ENCODE measurements around the gene ARMH1. TPM values are rescaled to one million over a fixed set of nuclear protein-coding genes. Genes with fewer than 3 reads are reported as not detected.
"Not testable (repeated sequence)": the region's sequence is repeated elsewhere in the genome, so short reads cannot be mapped to it uniquely, and the experiment has no call there.

Gene ARMH1
- total and polyA plus RNA-seq, 2 experiments from 2014 or later: 2.8 to 5.7 TPM

- no peaks in the 10 kb centered on the region for H3K27me3 ChIP-seq
- no peaks in the 10 kb centered on the region for H3K36me3 ChIP-seq
- no peak overlapping the region for H3K4me3 ChIP-seq
- no peak for DNase-seq (ENCODE audit: low read depth in 1 of 2, low spot score in 1 of 2)
- TF ChIP-seq, protein P1, sequence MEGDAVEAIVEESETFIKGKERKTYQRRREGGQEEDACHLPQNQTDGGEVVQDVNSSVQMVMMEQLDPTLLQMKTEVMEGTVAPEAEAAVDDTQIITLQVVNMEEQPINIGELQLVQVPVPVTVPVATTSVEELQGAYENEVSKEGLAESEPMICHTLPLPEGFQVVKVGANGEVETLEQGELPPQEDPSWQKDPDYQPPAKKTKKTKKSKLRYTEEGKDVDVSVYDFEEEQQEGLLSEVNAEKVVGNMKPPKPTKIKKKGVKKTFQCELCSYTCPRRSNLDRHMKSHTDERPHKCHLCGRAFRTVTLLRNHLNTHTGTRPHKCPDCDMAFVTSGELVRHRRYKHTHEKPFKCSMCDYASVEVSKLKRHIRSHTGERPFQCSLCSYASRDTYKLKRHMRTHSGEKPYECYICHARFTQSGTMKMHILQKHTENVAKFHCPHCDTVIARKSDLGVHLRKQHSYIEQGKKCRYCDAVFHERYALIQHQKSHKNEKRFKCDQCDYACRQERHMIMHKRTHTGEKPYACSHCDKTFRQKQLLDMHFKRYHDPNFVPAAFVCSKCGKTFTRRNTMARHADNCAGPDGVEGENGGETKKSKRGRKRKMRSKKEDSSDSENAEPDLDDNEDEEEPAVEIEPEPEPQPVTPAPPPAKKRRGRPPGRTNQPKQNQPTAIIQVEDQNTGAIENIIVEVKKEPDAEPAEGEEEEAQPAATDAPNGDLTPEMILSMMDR (IDR thresholded peaks at IDR 0.05; ENCODE audit: low read depth, low read length): no peak
- H3K4me1 ChIP-seq (ENCODE audit: low read depth): no peaks in the 10 kb centered on the region
- no peak overlapping the region for H3K27ac ChIP-seq
- no peaks in the 10 kb centered on the region for H3K9me3 ChIP-seq (ENCODE audit: low read depth)
Observed at GRCh38 chr1:44698138-44698537, 23.6 kb downstream of the ARMH1 start.

DNA sequence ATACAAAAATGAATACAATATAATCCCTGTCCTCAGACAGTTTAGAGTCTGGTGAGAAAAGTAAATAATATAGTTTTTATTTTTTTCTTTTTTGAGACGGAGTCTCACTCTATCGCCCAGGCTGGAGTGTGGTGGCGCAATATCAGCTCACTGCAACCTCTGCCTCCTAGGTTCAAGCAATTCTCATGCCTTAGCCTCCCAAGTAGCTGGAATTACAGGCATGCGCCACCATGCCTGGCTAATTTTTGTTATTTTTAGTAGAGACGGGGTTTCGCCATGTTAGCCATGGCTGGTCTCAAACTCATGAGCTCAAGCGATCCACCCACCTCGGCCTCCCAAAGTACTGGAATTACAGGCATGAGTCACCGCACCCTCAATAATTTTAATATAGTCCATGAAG is 24.9 kb downstream of the ARMH1 start:
- not testable (repeated sequence) for H3K27me3 ChIP-seq; H3K9me3 ChIP-seq (ENCODE audit: low read depth); H3K4me3 ChIP-seq; H3K4me1 ChIP-seq (ENCODE audit: low read depth); H3K36me3 ChIP-seq; DNase-seq (ENCODE audit: low read depth in 1 of 2, low spot score in 1 of 2); H3K27ac ChIP-seq

DNA sequence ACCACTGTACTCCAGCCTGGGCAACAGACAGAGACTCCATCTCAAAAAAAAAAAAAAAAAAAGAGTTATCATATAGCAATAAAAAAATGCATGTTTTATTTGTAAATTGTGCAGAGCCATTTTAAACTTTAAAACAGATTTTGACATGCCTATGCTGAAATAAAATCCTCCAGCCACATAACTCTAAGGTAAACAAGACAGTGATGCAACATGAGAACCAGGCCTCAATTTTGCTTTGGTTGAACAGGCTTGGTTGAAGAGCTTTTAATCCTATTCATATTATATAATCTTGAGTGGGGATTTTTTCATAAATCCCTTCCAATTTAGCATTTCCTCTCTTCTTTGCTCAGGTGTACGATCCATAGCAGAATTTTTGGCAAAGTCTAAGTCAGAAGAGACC is 26.1 kb downstream of the ARMH1 start:
- H3K27me3 ChIP-seq: no peaks in the 10 kb centered on the region
- no peaks in the 10 kb centered on the region for H3K36me3 ChIP-seq
- H3K27ac ChIP-seq: no peak overlapping the region
- DNase-seq (ENCODE audit: low read depth in 1 of 2, low spot score in 1 of 2): no peak
- no peaks in the 10 kb centered on the region for H3K4me1 ChIP-seq (ENCODE audit: low read depth)
- TF ChIP-seq, protein P1 (IDR thresholded peaks at IDR 0.05; ENCODE audit: low read depth, low read length): no peak
- no peaks in the 10 kb centered on the region for H3K9me3 ChIP-seq (ENCODE audit: low read depth)
- no peak overlapping the region for H3K4me3 ChIP-seq

GRCh38 chr1:44701141-44701573 is 26.6 kb downstream of the ARMH1 start:
- Histone ChIP-seq H3K27ac (peak overlapping the region; percentile 16), H3K9me3 (ENCODE audit: low read depth) (no peaks in the 10 kb centered on the region), H3K4me3 (no peak overlapping the region), H3K4me1 (ENCODE audit: low read depth) (no peaks in the 10 kb centered on the region), H3K27me3 (no peaks in the 10 kb centered on the region), H3K36me3 (no peaks in the 10 kb centered on the region)
- TF ChIP-seq, protein P1 (IDR thresholded peaks at IDR 0.05; ENCODE audit: low read depth, low read length): no peak
- no peak for DNase-seq (ENCODE audit: low read depth in 1 of 2, low spot score in 1 of 2)

GRCh38 chr1:44705470-44705869 is 31.0 kb downstream of the ARMH1 start:
- Histone ChIP-seq H3K9me3 (ENCODE audit: low read depth) (no peaks in the 10 kb centered on the region), H3K36me3 (no peaks in the 10 kb centered on the region), H3K4me1 (ENCODE audit: low read depth) (no peaks in the 10 kb centered on the region), H3K27me3 (no peaks in the 10 kb centered on the region), H3K4me3 (no peak overlapping the region), H3K27ac (no peak overlapping the region)
- DNase-seq (ENCODE audit: low read depth in 1 of 2, low spot score in 1 of 2): no peak
- TF ChIP-seq, protein P1 (IDR thresholded peaks at IDR 0.05; ENCODE audit: low read depth, low read length): no peak

DNA sequence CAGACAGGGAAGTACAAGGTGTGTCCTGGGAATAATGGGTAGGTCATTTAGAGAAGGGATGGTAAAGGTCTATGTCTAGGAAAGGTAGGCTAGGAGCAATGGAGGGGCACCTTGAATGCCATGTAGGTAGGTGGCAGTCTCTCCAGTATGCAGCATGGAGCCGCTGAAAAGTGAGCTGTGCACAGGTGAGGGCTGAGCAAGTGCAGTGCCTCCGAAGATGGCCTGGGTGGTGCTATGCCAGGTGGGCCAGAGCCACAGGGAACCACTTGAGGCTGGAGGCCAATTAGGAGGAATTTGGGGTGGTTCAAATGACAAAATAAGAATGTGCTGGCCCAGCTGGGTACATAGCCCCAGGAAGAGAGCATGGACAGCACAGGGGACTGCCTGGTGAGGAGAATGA is 31.4 kb downstream of the ARMH1 start:
- TF ChIP-seq, protein P1 (IDR thresholded peaks at IDR 0.05; ENCODE audit: low read depth, low read length): no peak
- DNase-seq (ENCODE audit: low read depth in 1 of 2, low spot score in 1 of 2): no peak
- no peaks in the 10 kb centered on the region for H3K9me3 ChIP-seq (ENCODE audit: low read depth)
- no peaks in the 10 kb centered on the region for H3K27me3 ChIP-seq
- no peaks in the 10 kb centered on the region for H3K36me3 ChIP-seq
- H3K27ac ChIP-seq: no peak overlapping the region
- H3K4me1 ChIP-seq (ENCODE audit: low read depth): no peaks in the 10 kb centered on the region
- no peak overlapping the region for H3K4me3 ChIP-seq
